Lower leg skin (tissue), 4 donors: ENCODE results near the gene FERMT1. TPM values are rescaled to one million over a fixed set of nuclear protein-coding genes. Genes with fewer than 3 reads are reported as not detected.

Experiments used
- DNase-seq, 2 donors: peaks; one replicate each; pipeline ENCODE4 v3.0.0-alpha.2; 2019; ENCODE audit warnings: low spot score in 2 of 2
- H3K4me3 ChIP-seq: fragments of 200-600 bp; sonication (generic); 2 replicates; pipeline ENCODE4 v1.5.1; 2017; ENCODE audit warnings: mild to moderate bottlenecking, low read depth; ENCODE audit not compliant: poor library complexity, severe bottlenecking
- POLR2A ChIP-seq, 2 donors: fragments of 450-650 bp; IDR thresholded peaks; one replicate each; pipeline ENCODE4 v1.6.1; 2016 to 2017; ENCODE audit warnings: antibody characterized with exemption in 2 of 2, mild to moderate bottlenecking in 1 of 2, moderate library complexity in 1 of 2
- WGBS, 2 donors: methylation state at CpG; one replicate each; pipeline ENCODE4 v1.1.5; 2018; 5-methylcytosine and 5-hydroxymethylcytosine counted together
- intact Hi-C: fragments of 100-400 bp; cut with DNase I; formaldehyde crosslinking; loops from one replicate; pipeline ENCODE4 v1.15.0; 2023; ENCODE audit warnings: low total_unique reads
- total RNA-seq, 4 donors: library from RNA; depleted of rRNA; stranded (reverse); fragments of >200 nt; gene quantifications; one replicate each; pipeline ENCODE4 v1.1.0, GENCODE V29; 2016
- TF ChIP-seq, protein P1 (sequence below), 3 donors: fragments of 450-650 bp; IDR thresholded peaks; one replicate each; pipeline ENCODE4 v1.5.1; 2016; ENCODE audit warnings: antibody characterized with exemption in 3 of 3, mild to moderate bottlenecking in 3 of 3, moderate library complexity in 2 of 3

FERMT1 gene
- total RNA-seq, 4 donors from 2014 or later = 24.2 to 33.0 (median 27.8) TPM

DNA sequence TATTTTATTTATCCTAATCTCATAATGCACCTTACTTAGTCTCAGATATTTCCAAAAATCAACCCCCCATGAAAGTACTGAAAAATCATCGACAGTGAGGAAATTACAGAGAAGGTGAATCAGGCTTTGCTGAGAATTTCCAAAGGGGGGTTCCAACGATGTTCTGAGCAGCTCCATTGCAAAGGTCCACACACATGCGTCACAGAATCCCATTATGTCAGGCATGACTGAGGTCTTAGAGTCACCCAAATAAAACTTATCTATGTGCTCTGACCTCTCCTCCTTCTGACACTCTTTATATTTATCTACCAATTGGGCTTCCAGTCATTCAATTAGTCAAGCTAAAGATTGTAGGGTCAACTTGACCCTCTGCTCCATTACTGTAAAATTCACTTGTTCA, 56.2 kb downstream of the FERMT1 start:
- intact Hi-C loops = no loop called here
- no peak overlapping the region for H3K4me3 ChIP-seq
- no peak for DNase-seq
- TF ChIP-seq, protein P1, sequence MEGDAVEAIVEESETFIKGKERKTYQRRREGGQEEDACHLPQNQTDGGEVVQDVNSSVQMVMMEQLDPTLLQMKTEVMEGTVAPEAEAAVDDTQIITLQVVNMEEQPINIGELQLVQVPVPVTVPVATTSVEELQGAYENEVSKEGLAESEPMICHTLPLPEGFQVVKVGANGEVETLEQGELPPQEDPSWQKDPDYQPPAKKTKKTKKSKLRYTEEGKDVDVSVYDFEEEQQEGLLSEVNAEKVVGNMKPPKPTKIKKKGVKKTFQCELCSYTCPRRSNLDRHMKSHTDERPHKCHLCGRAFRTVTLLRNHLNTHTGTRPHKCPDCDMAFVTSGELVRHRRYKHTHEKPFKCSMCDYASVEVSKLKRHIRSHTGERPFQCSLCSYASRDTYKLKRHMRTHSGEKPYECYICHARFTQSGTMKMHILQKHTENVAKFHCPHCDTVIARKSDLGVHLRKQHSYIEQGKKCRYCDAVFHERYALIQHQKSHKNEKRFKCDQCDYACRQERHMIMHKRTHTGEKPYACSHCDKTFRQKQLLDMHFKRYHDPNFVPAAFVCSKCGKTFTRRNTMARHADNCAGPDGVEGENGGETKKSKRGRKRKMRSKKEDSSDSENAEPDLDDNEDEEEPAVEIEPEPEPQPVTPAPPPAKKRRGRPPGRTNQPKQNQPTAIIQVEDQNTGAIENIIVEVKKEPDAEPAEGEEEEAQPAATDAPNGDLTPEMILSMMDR (IDR thresholded peaks at IDR 0.05) = no peak
- TF ChIP-seq POLR2A (IDR thresholded peaks at IDR 0.05) = no peak
- WGBS, 2 donors = 91 to 92% methylated on average over 3 of the region's 3 CpGs

DNA sequence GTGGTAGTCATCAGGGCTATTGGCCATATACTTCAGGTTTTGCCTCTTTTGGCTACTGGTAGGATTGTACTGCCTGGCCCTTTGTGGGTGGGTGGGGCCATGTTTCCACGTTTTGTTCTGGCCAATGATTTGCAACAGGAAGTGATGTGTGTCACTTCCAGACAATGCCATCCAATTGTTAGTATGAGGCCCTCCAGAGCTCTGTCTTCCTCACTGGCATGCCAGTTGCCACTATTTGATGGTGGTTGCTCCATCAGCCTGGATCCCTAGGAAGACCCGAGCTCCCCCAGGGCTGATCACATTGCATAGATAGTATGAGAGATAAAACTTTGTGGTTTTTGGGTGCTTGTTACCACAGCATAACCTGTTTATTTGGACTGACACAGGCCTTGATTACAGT, 61.3 kb downstream of the FERMT1 start:
- intact Hi-C loops = no loop called here
- TF ChIP-seq, protein P1 (IDR thresholded peaks at IDR 0.05) = no peak
- no peak for TF ChIP-seq POLR2A (IDR thresholded peaks at IDR 0.05)
- 54 to 57% methylated on average over 2 of the region's 2 CpGs for WGBS, 2 donors
- DNase-seq = peak in 1 of 2 donors; percentile 36
- no peak overlapping the region for H3K4me3 ChIP-seq

DNA sequence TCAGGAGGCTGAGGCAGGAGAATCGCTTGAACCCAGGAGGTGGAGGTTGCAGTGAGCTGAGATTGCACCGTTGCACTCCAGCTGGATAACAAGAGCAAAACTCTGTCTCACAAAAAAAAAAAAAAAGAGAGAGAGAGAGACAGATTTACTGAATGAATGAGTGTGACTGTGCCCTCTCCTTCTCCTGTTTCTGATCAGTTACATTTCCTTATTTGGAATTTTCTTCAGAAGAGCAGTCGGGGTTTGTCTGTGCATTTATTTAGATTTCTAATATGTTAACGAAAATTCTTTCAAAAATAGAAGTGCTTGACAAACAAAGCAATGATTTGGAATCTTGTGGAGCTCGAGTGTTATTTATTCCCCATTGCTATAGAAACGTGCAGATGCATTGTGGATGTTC, 62.6 kb downstream of the FERMT1 start:
- no peak overlapping the region for H3K4me3 ChIP-seq
- DNase-seq = no peak
- WGBS, 2 donors = 59 to 67% methylated on average over 6 of the region's 6 CpGs
- TF ChIP-seq, protein P1 (IDR thresholded peaks at IDR 0.05) = no peak
- TF ChIP-seq POLR2A (IDR thresholded peaks at IDR 0.05) = no peak
- intact Hi-C loops = no loop called here

DNA sequence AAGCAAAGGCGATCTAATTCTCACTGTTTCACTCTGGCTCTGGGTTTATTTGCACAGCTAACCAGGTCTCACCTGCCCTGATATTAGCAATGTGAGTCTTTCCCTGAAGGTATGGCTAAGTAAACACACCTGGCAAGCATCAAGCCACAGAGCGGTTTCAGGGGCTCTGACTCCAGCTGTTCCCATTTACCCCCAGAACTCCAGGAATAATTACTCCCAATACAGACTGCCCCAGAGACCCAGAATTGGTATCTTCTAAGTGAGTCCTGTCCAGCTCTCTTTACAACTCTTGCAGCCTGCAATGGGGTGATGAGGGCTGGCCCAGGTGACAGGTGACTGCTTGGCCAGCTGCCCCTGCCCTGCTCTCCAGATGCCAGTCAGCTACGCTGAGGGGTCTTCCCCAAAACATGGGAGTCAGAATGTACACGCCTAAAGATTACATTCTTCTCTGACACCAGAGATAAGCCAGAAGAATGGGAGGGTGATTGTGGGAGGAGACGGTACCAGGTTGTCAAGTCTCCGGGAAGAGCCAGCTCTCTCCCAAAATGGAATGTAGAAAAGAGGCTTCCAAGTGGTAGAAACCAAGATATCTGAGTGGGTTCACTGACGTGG, 64.0 kb downstream of the FERMT1 start:
- WGBS, 2 donors = 54 to 57% methylated on average over 7 of the region's 7 CpGs
- peak in 1 of 2 donors; percentile 65 for DNase-seq
- intact Hi-C loops = no loop called here
- TF ChIP-seq POLR2A (IDR thresholded peaks at IDR 0.05) = no peak
- no peak overlapping the region for H3K4me3 ChIP-seq

DNA sequence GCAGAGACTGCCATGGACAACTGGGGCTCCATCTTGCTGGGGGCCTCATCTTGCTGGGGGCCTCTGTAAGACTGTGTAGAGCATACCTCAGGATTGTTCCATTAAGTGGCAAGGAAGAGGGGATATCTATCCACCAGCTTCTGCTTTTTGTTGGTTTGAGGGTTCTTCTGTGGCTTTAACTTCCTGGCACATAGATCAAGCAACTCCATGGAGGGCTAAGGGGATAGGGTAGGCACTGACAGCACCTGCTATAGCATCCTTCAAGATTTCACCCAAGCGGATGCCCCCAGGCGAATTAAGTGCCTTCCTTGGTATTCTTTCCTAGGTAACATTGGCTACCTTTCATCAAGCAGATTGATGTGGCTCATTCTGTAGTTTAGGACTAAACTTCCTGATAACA, 65.1 kb downstream of the FERMT1 start:
- DNase-seq = peak in 1 of 2 donors; percentile 50
- TF ChIP-seq, protein P1 (IDR thresholded peaks at IDR 0.05) = no peak
- no peak for TF ChIP-seq POLR2A (IDR thresholded peaks at IDR 0.05)
- intact Hi-C loops = no loop called here
- no peak overlapping the region for H3K4me3 ChIP-seq
- WGBS, 2 donors = 79 to 89% methylated on average over 2 of the region's 2 CpGs

DNA sequence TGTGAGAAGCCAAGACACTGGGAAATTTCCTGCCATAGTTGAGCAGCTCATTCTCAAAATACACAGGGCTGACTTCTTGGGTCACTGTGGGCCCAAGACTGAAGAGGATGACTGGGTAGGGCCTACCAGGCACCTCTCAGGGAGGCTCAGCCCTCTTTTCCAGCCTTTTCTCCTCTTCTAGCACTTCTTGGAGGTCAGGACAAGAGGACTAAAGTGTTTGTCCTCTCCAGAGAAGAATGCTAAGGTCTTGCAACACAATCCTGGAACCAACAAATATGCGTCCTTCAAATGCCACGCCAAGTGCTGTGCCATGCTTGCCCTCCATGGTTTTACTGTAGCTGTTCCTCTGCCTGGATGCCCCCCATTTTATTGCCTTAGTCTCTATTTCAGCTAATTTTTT, 65.7 kb downstream of the FERMT1 start:
- 94 to 100% methylated on average over 2 of the region's 2 CpGs for WGBS, 2 donors
- TF ChIP-seq, protein P1 (IDR thresholded peaks at IDR 0.05) = no peak
- TF ChIP-seq POLR2A (IDR thresholded peaks at IDR 0.05) = no peak
- peak in 1 of 2 donors; percentile 20 for DNase-seq
- intact Hi-C loops = no loop called here
- H3K4me3 ChIP-seq = no peak overlapping the region
